GM19043 (cell line): ENCODE measurements around the gene AKAP8L.

Experiments
- ATAC-seq: cut with Tn5 transposase; IDR thresholded peaks from one replicate; pipeline ENCODE4 v1.9.1; 2021; ENCODE audit warnings: low read depth; ENCODE audit not compliant: unreplicated experiment

AKAP8L gene

GRCh38 chr19:15433519-15434069 is 14.8 kb upstream of the AKAP8L start:
- no peak for ATAC-seq

- no peak for ATAC-seq
These were observed 14.1 kb upstream of the AKAP8L start for GRCh38 chr19:15432629-15433518.

- ATAC-seq = no peak
These were observed 13.3 kb upstream of the AKAP8L start for GRCh38 chr19:15432018-15432494.

GRCh38 chr19:15431396-15432017 is 12.7 kb upstream of the AKAP8L start:
- no peak for ATAC-seq

GRCh38 chr19:15430526-15431120 is 11.8 kb upstream of the AKAP8L start:
- ATAC-seq = no peak

GRCh38 chr19:15429825-15430467 is 11.2 kb upstream of the AKAP8L start:
- ATAC-seq = no peak

GRCh38 chr19:15428956-15429824 is 10.4 kb upstream of the AKAP8L start:
- no peak for ATAC-seq

- no peak for ATAC-seq
These were observed 9.2 kb upstream of the AKAP8L start for GRCh38 chr19:15427991-15428471.

- no peak for ATAC-seq
These were observed 8.5 kb upstream of the AKAP8L start for GRCh38 chr19:15427350-15427700.

- ATAC-seq = no peak
These were observed 7.9 kb upstream of the AKAP8L start for GRCh38 chr19:15426485-15427349.

- ATAC-seq = no peak
These were observed 6.6 kb upstream of the AKAP8L start for GRCh38 chr19:15425321-15425950.

GRCh38 chr19:15424692-15425272 is 6.0 kb upstream of the AKAP8L start:
- ATAC-seq = no peak

- no peak for ATAC-seq
These were observed 5.3 kb upstream of the AKAP8L start for GRCh38 chr19:15424121-15424520.

GRCh38 chr19:15423130-15423529 is 4.3 kb upstream of the AKAP8L start:
- ATAC-seq = no peak

GRCh38 chr19:15422296-15423075 is 3.7 kb upstream of the AKAP8L start:
- no peak for ATAC-seq

GRCh38 chr19:15421721-15422260 is 3.0 kb upstream of the AKAP8L start:
- ATAC-seq = no peak

- no peak for ATAC-seq
These were observed 2.4 kb upstream of the AKAP8L start for GRCh38 chr19:15421136-15421695.
